ENCODE results near the gene VWC2. TPM values are rescaled to one million over a fixed set of nuclear protein-coding genes. Genes with fewer than 3 reads are reported as not detected.

The VWC2 gene
- total RNA-seq, 1 donor from 2014 or later, result 1.2 TPM

GRCh38 chr7:49790209-49790608 is 16.8 kb downstream of the VWC2 start:
- Mint-ChIP-seq H3K36me3 (ENCODE audit: unreplicated experiment) (peaks cover 5% of the 10 kb centered on the region), H3K27me3 (ENCODE audit: unreplicated experiment) (peaks cover 3% of the 10 kb centered on the region)
- TF ChIP-seq CTCF (IDR thresholded peaks at IDR 0.05; ENCODE audit: partially characterized antibody, unreplicated experiment), result no peak

GRCh38 chr7:49791088-49791741 is 17.8 kb downstream of the VWC2 start:
- peaks cover 28% of the 10 kb centered on the region for H3K4me1 Mint-ChIP-seq (ENCODE audit: low read depth, unreplicated experiment)
- no peak for DNase-seq
- TF ChIP-seq CTCF (IDR thresholded peaks at IDR 0.05; ENCODE audit: partially characterized antibody, unreplicated experiment), result no peak
- peaks cover 3% of the 10 kb centered on the region for H3K9me3 Mint-ChIP-seq (ENCODE audit: unreplicated experiment)
- no peak overlapping the region for H3K4me3 Mint-ChIP-seq (ENCODE audit: unreplicated experiment)
- peaks cover 5% of the 10 kb centered on the region for H3K36me3 Mint-ChIP-seq (ENCODE audit: unreplicated experiment)
- peaks cover 3% of the 10 kb centered on the region for H3K27me3 Mint-ChIP-seq (ENCODE audit: unreplicated experiment)
- H3K27ac Mint-ChIP-seq (ENCODE audit: unreplicated experiment), result peak overlapping the region; percentile 7

More at GRCh38 chr7:49790209-49790608, 16.8 kb downstream of the VWC2 start:
- Mint-ChIP-seq H3K4me1 (ENCODE audit: low read depth, unreplicated experiment) (peaks cover 28% of the 10 kb centered on the region), H3K27ac (ENCODE audit: unreplicated experiment) (no peak overlapping the region), H3K4me3 (ENCODE audit: unreplicated experiment) (no peak overlapping the region), H3K9me3 (ENCODE audit: unreplicated experiment) (peaks cover 3% of the 10 kb centered on the region)
- DNase-seq, result no peak

- DNase-seq, result no peak
- Mint-ChIP-seq H3K27me3 (ENCODE audit: unreplicated experiment) (peaks cover 2% of the 10 kb centered on the region), H3K27ac (ENCODE audit: unreplicated experiment) (no peak overlapping the region), H3K36me3 (ENCODE audit: unreplicated experiment) (no peaks in the 10 kb centered on the region), H3K4me1 (ENCODE audit: low read depth, unreplicated experiment) (peaks cover 6% of the 10 kb centered on the region), H3K4me3 (ENCODE audit: unreplicated experiment) (no peak overlapping the region), H3K9me3 (ENCODE audit: unreplicated experiment) (peaks cover 2% of the 10 kb centered on the region)
- no peak for TF ChIP-seq CTCF (IDR thresholded peaks at IDR 0.05; ENCODE audit: partially characterized antibody, unreplicated experiment)
Measured at GRCh38 chr7:49797987-49798660, 24.7 kb downstream of the VWC2 start.

- no peak for TF ChIP-seq CTCF (IDR thresholded peaks at IDR 0.05; ENCODE audit: partially characterized antibody, unreplicated experiment)
- Mint-ChIP-seq H3K27me3 (ENCODE audit: unreplicated experiment) (peaks cover 4% of the 10 kb centered on the region), H3K4me1 (ENCODE audit: low read depth, unreplicated experiment) (peaks cover 6% of the 10 kb centered on the region), H3K27ac (ENCODE audit: unreplicated experiment) (no peak overlapping the region), H3K36me3 (ENCODE audit: unreplicated experiment) (no peaks in the 10 kb centered on the region), H3K9me3 (ENCODE audit: unreplicated experiment) (peaks cover 4% of the 10 kb centered on the region), H3K4me3 (ENCODE audit: unreplicated experiment) (no peak overlapping the region)
- no peak for DNase-seq
Measured at GRCh38 chr7:49800031-49800430, 26.6 kb downstream of the VWC2 start.

GRCh38 chr7:49802600-49802999 is 29.2 kb downstream of the VWC2 start:
- no peak overlapping the region for H3K4me3 Mint-ChIP-seq (ENCODE audit: unreplicated experiment)
- peaks cover 4% of the 10 kb centered on the region for H3K27me3 Mint-ChIP-seq (ENCODE audit: unreplicated experiment)
- H3K9me3 Mint-ChIP-seq (ENCODE audit: unreplicated experiment), result peaks cover 4% of the 10 kb centered on the region
- TF ChIP-seq CTCF (IDR thresholded peaks at IDR 0.05; ENCODE audit: partially characterized antibody, unreplicated experiment), result no peak
- peaks cover 12% of the 10 kb centered on the region for H3K4me1 Mint-ChIP-seq (ENCODE audit: low read depth, unreplicated experiment)
- H3K27ac Mint-ChIP-seq (ENCODE audit: unreplicated experiment), result no peak overlapping the region
- no peaks in the 10 kb centered on the region for H3K36me3 Mint-ChIP-seq (ENCODE audit: unreplicated experiment)
- no peak for DNase-seq

All from glutamatergic neuron (in vitro differentiated cells).